Activated CD8-positive, alpha-beta T cell treated with anti-CD3 and anti-CD28 coated beads for 36 hours (primary cell): ENCODE data around the gene WNT2. TPM values are rescaled to one million over a fixed set of nuclear protein-coding genes. Genes with fewer than 3 reads are reported as not detected.

Experiments
- ATAC-seq: fragments of 200-7000 bp; cut with Tn5 transposase; one replicate; pipeline ENCODE4 v1.10.0; 2021; ENCODE audit warnings: mild to moderate bottlenecking, moderate library complexity
- CTCF ChIA-PET: fragments of 350-600 bp; sonication (Branson Sonifier 250); formaldehyde crosslinking; loops from one replicate; lab custom pipeline; 2021; ENCODE audit warnings: antibody characterized with exemption; lab: Charles Lee
- POLR2A ChIA-PET: fragments of 350-600 bp; sonication (Branson Sonifier 250); formaldehyde crosslinking; loops from one replicate; lab custom pipeline; 2021; ENCODE audit warnings: antibody characterized with exemption; lab: Charles Lee
- DNase-seq: peaks from one replicate; pipeline ENCODE4 v3.0.0-alpha.2; 2020
- H3K27ac Mint-ChIP-seq: one replicate; pipeline ENCODE4 v1.8.0; 2021; ENCODE audit warnings: mild to moderate bottlenecking, mixed read lengths
- H3K27me3 Mint-ChIP-seq: one replicate; pipeline ENCODE4 v1.8.0; 2021; ENCODE audit warnings: mixed read lengths
- H3K36me3 Mint-ChIP-seq: one replicate; pipeline ENCODE4 v1.8.0; 2021; ENCODE audit warnings: low read depth, mixed read lengths
- H3K4me1 Mint-ChIP-seq: one replicate; pipeline ENCODE4 v1.8.0; 2021; ENCODE audit warnings: low read depth, mixed read lengths
- H3K4me3 Mint-ChIP-seq: one replicate; pipeline ENCODE4 v1.8.0; 2021; ENCODE audit warnings: mild to moderate bottlenecking, moderate library complexity, mixed read lengths
- H3K9me3 Mint-ChIP-seq: one replicate; pipeline ENCODE4 v1.8.0; 2021; ENCODE audit warnings: mixed read lengths
- CTCF ChIP-seq: fragments of 200-600 bp; IDR thresholded peaks from one replicate; pipeline ENCODE4 v1.8.0; 2022; ENCODE audit warnings: antibody characterized with exemption, mild to moderate bottlenecking
- intact Hi-C: fragments of 100-400 bp; cut with micrococcal nuclease; formaldehyde crosslinking; loops from one replicate; pipeline ENCODE4 v1.10.0; 2022
- total RNA-seq, 2 experiments: library from RNA; stranded (reverse); gene quantifications; one replicate each; pipeline ENCODE4 v1.2.3, GENCODE V29; 2021

The WNT2 gene
- total RNA-seq, result not detected

- Mint-ChIP-seq H3K9me3 (no peaks in the 10 kb centered on the region), H3K27ac (no peak within 1 kb of the TSS), H3K36me3 (no peaks in the 10 kb centered on the region), H3K4me3 (no peak within 1 kb of the TSS), H3K27me3 (peaks cover 55% of the 10 kb centered on the region), H3K4me1 (peaks cover 3% of the 10 kb centered on the region)
- ATAC-seq (no peak), DNase-seq (no peak)
- ChIA-PET CTCF (no interaction called here), POLR2A (no interaction called here)
- intact Hi-C loops, result no loop called here
- TF ChIP-seq CTCF, result no peak
Observed at GRCh38 chr7:117322741-117323304, at the start of gene WNT2. Gene WNT2, minus strand, starts transcription at chr7:117323058. Its CDS starts 69 bp downstream, at chr7:117322989.

- Mint-ChIP-seq H3K4me3 (no peak overlapping the region), H3K9me3 (no peaks in the 10 kb centered on the region), H3K27me3 (no peaks in the 10 kb centered on the region), H3K27ac (no peak overlapping the region), H3K36me3 (no peaks in the 10 kb centered on the region), H3K4me1 (no peaks in the 10 kb centered on the region)
- no peak for ATAC-seq
- no peak for TF ChIP-seq CTCF
- POLR2A ChIA-PET, result no interaction called here
- intact Hi-C loops, result no loop called here
- CTCF ChIA-PET, result no interaction called here
- DNase-seq, result no peak
Observed at GRCh38 chr7:117372073-117372472, 49.2 kb upstream of the WNT2 start.

GRCh38 chr7:117364339-117365080 lies 41.7 kb upstream of the WNT2 start:
- ATAC-seq, result no peak
- CTCF ChIA-PET, result no interaction called here

GRCh38 chr7:117362294-117362888 lies 39.5 kb upstream of the WNT2 start:
- TF ChIP-seq CTCF, result no peak
- DNase-seq (no peak), ATAC-seq (no peak)
- ChIA-PET POLR2A (no interaction called here), CTCF (no interaction called here)
- intact Hi-C loops, result no loop called here
- H3K4me3 Mint-ChIP-seq, result no peak overlapping the region
- no peaks in the 10 kb centered on the region for H3K36me3 Mint-ChIP-seq
- no peaks in the 10 kb centered on the region for H3K27me3 Mint-ChIP-seq
- H3K4me1 Mint-ChIP-seq, result no peaks in the 10 kb centered on the region
- no peak overlapping the region for H3K27ac Mint-ChIP-seq
- no peaks in the 10 kb centered on the region for H3K9me3 Mint-ChIP-seq

More at GRCh38 chr7:117364339-117365080, 41.7 kb upstream of the WNT2 start:
- no peak for TF ChIP-seq CTCF
- DNase-seq, result no peak
- Mint-ChIP-seq H3K4me3 (no peak overlapping the region), H3K36me3 (no peaks in the 10 kb centered on the region), H3K27me3 (no peaks in the 10 kb centered on the region), H3K4me1 (no peaks in the 10 kb centered on the region), H3K9me3 (no peaks in the 10 kb centered on the region), H3K27ac (no peak overlapping the region)
- POLR2A ChIA-PET, result no interaction called here
- intact Hi-C loops, result no loop called here

- Mint-ChIP-seq H3K9me3 (no peaks in the 10 kb centered on the region), H3K27me3 (peaks cover 5% of the 10 kb centered on the region), H3K36me3 (no peaks in the 10 kb centered on the region), H3K27ac (no peak overlapping the region), H3K4me3 (no peak overlapping the region), H3K4me1 (no peaks in the 10 kb centered on the region)
- ATAC-seq, result no peak
- TF ChIP-seq CTCF, result no peak
- no peak for DNase-seq
- intact Hi-C loops, result no loop called here
- POLR2A ChIA-PET, result no interaction called here
- CTCF ChIA-PET, result no interaction called here
Observed at GRCh38 chr7:117350027-117350426, 27.2 kb upstream of the WNT2 start.
